Prostate gland (tissue), 2 donors: ENCODE results near the gene GIMAP4. TPM values are rescaled to one million over a fixed set of nuclear protein-coding genes. Genes with fewer than 3 reads are reported as not detected.

Experiments used
- DNase-seq: peaks from one replicate; pipeline ENCODE4 v3.0.0-alpha.2; 2019; ENCODE audit warnings: low spot score
- H3K27ac ChIP-seq, 2 donors: fragments of 200-600 bp; sonication (generic); 2 replicates each; pipeline ENCODE4 v1.5.1; 2017 to 2019
- H3K27me3 ChIP-seq: fragments of 200-600 bp; sonication (generic); replicated peaks from 2 replicates; pipeline ENCODE4 v1.5.1; 2019; ENCODE audit not compliant: insufficient read depth
- H3K36me3 ChIP-seq, 2 donors: fragments of 200-600 bp; sonication (generic); 1 replicate in 1 of 2; 2 replicates in 1 of 2; pipeline versions ENCODE4 v1.5.1 to v1.8.1; 2017 to 2019
- H3K4me1 ChIP-seq: fragments of 200-600 bp; sonication (generic); replicated peaks from 2 replicates; pipeline ENCODE4 v1.5.1; 2019
- H3K4me3 ChIP-seq, 2 donors: fragments of 200-600 bp; sonication (generic); 2 replicates each; pipeline ENCODE4 v1.5.1; 2017 to 2019
- H3K9me3 ChIP-seq: fragments of 200-600 bp; sonication (generic); 2 replicates; pipeline ENCODE4 v1.5.1; 2017
- POLR2A ChIP-seq: fragments of 450-650 bp; IDR thresholded peaks from one replicate; pipeline ENCODE4 v1.6.1; 2016; ENCODE audit warnings: antibody characterized with exemption, mild to moderate bottlenecking
- POLR2AphosphoS5 ChIP-seq: sonication (generic); formaldehyde crosslinking; IDR thresholded peaks from one replicate; pipeline ENCODE4 v1.6.1; 2017; ENCODE audit warnings: antibody characterized with exemption
- WGBS: methylation state at CpG from one replicate; pipeline ENCODE4 v1.1.5; 2018; 5-methylcytosine and 5-hydroxymethylcytosine counted together
- intact Hi-C: fragments of 100-400 bp; cut with DNase I; formaldehyde crosslinking; loops from one replicate; pipeline ENCODE4 v1.14.2; 2022
- total RNA-seq, 2 donors: library from RNA; depleted of rRNA; stranded (reverse); fragments of >200 nt; gene quantifications; one replicate each; pipeline ENCODE4 v1.1.0, GENCODE V29; 2016
- TF ChIP-seq, protein P1 (sequence below), 4 experiments: fragments of 200-600 bp in 2 of 4; fragments of 450-650 bp in 2 of 4; sonication (generic) in 2 of 4; IDR thresholded peaks; 1 replicate in 3 of 4; 2 replicates in 1 of 4; pipeline ENCODE4 v1.5.1; 2016 to 2019; ENCODE audit warnings: antibody characterized with exemption in 4 of 4, mild to moderate bottlenecking in 2 of 4, moderate library complexity in 2 of 4

Gene GIMAP4
- total RNA-seq, 2 donors from 2014 or later, result 6.9 to 11.0 TPM

DNA sequence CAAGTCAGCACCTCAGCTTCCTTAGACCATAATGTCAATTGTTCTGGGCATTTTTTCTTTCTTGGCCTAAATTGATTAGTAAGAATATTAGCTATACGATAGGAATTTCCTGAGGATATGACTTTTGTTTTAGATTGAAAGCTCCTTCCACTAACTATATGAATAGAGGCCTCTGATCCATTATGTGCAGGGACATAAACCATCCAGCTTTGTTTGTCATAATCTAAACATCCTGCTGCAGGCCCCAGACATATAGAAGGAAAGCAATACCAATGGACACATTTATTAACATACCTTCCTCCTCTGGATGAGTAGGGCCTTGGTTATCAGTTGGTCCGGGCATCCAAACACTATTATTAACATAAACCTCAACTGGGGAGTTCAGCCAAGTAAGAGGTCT, 4.3 kb upstream of the GIMAP4 start:
- 64% methylated on average over 2 of the region's 2 CpGs for WGBS
- H3K4me1 ChIP-seq, result no peaks in the 10 kb centered on the region
- no peaks in the 10 kb centered on the region for H3K36me3 ChIP-seq
- TF ChIP-seq, protein P1, sequence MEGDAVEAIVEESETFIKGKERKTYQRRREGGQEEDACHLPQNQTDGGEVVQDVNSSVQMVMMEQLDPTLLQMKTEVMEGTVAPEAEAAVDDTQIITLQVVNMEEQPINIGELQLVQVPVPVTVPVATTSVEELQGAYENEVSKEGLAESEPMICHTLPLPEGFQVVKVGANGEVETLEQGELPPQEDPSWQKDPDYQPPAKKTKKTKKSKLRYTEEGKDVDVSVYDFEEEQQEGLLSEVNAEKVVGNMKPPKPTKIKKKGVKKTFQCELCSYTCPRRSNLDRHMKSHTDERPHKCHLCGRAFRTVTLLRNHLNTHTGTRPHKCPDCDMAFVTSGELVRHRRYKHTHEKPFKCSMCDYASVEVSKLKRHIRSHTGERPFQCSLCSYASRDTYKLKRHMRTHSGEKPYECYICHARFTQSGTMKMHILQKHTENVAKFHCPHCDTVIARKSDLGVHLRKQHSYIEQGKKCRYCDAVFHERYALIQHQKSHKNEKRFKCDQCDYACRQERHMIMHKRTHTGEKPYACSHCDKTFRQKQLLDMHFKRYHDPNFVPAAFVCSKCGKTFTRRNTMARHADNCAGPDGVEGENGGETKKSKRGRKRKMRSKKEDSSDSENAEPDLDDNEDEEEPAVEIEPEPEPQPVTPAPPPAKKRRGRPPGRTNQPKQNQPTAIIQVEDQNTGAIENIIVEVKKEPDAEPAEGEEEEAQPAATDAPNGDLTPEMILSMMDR (IDR thresholded peaks at IDR 0.05), result no peak
- TF ChIP-seq POLR2AphosphoS5 (no peak), POLR2A (no peak)
- H3K27me3 ChIP-seq, result no peaks in the 10 kb centered on the region
- no peak for DNase-seq
- no peak overlapping the region for H3K4me3 ChIP-seq
- no peak overlapping the region for H3K27ac ChIP-seq
- intact Hi-C loops, result no loop called here
- H3K9me3 ChIP-seq, result no peaks in the 10 kb centered on the region

DNA sequence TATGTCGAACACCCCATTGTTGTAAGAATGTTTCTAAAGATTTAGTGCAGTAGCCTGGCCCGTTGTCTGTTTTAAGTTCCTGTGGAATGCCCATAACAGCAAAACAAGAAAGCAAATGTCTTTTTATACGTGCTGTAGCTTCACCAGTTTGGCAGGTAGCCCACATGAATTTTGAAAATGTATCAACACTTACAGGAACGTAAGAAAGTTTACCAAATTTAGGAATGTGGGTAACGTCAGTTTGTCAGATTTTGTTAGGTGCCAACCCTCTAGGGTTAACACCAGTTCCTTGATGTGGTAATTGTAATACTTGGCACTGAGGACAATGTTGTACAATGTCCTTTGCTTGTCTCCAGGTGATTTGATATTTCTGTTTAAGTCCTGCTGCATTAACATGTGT, 3.2 kb upstream of the GIMAP4 start:
- no peak overlapping the region for H3K4me3 ChIP-seq
- no peak for DNase-seq
- TF ChIP-seq POLR2AphosphoS5 (no peak), POLR2A (no peak)
- TF ChIP-seq, protein P1 (IDR thresholded peaks at IDR 0.05), result no peak
- H3K27me3 ChIP-seq, result no peaks in the 10 kb centered on the region
- no peaks in the 10 kb centered on the region for H3K9me3 ChIP-seq
- H3K36me3 ChIP-seq, result no peaks in the 10 kb centered on the region
- WGBS, result 17% methylated on average over 5 of the region's 5 CpGs
- intact Hi-C loops, result no loop called here
- no peaks in the 10 kb centered on the region for H3K4me1 ChIP-seq
- no peak overlapping the region for H3K27ac ChIP-seq

DNA sequence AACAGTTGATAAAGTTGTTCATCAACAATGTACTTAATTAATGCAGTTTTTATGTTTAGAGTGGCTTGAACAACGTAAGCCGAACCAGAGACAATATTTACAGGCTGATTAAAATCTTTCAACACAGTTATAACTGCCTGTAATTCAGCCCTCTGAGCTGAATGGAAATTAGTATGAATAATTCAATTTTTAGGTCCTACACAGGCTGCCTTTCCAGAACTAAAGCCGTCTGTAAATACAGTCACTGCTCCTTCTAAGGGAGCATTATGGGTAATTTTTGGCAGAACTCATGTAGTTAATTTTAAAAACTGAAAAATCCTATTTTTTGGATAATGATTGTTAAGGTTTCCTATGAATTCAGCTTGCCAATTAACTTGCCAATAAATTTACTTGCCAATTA, 2.6 kb upstream of the GIMAP4 start:
- Histone ChIP-seq H3K36me3 (no peaks in the 10 kb centered on the region), H3K4me3 (no peak overlapping the region), H3K4me1 (no peaks in the 10 kb centered on the region), H3K9me3 (no peaks in the 10 kb centered on the region), H3K27ac (no peak overlapping the region), H3K27me3 (no peaks in the 10 kb centered on the region)
- 18% methylated on average over 3 of the region's 3 CpGs for WGBS
- no peak for DNase-seq
- intact Hi-C loops, result no loop called here
- TF ChIP-seq POLR2A (no peak), POLR2AphosphoS5 (no peak)
- TF ChIP-seq, protein P1 (IDR thresholded peaks at IDR 0.05), result no peak

DNA sequence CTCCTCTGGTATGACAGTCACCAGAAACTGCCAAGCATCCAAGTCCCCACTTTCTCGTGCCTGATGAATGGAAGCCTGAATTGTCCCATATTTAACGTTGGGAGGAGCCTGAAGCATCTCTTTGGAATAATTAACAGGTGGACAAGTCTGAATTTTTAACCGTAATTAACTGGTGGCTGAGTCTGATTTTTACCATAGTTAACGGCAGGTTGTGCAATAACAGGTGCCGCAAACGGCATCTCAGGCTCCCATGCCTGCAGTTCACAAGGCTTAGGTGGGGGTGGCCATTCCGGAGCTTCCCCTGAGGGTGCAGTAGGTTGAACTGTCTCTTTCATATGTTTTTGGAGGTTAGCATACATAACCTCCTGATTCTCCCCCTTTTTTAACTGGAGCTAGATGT, 2.0 kb upstream of the GIMAP4 start:
- Histone ChIP-seq H3K9me3 (no peaks in the 10 kb centered on the region), H3K4me1 (no peaks in the 10 kb centered on the region), H3K36me3 (no peaks in the 10 kb centered on the region), H3K27ac (no peak overlapping the region), H3K27me3 (no peaks in the 10 kb centered on the region), H3K4me3 (no peak overlapping the region)
- intact Hi-C loops, result no loop called here
- no peak for DNase-seq
- TF ChIP-seq, protein P1 (IDR thresholded peaks at IDR 0.05), result no peak
- TF ChIP-seq POLR2AphosphoS5 (no peak), POLR2A (no peak)
- 41% methylated on average over 7 of the region's 7 CpGs for WGBS

DNA sequence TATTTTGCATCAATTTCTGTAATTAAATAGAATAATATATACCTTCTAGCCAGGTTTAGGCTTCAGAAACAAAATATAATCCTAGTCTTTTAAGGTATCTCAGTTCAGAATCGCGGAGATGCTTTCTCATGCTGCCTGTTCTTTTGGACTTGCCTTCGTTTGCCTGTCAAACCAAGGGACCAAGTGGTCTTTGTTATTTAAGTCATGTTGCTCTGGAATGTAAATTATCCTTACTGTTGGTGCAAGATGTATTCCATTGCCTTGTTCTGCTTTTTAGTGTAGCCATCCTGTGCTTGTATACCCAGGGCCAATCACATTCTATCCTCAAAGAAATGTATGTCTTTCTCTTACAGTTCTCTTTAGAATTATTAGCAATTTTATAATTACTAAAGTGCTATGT, 1.1 kb upstream of the GIMAP4 start:
- Histone ChIP-seq H3K36me3 (no peaks in the 10 kb centered on the region), H3K4me1 (no peaks in the 10 kb centered on the region), H3K27ac (no peak overlapping the region), H3K9me3 (no peaks in the 10 kb centered on the region), H3K4me3 (no peak overlapping the region), H3K27me3 (no peaks in the 10 kb centered on the region)
- 81% methylated on average over 3 of the region's 3 CpGs for WGBS
- TF ChIP-seq POLR2A (no peak), POLR2AphosphoS5 (no peak)
- TF ChIP-seq, protein P1 (IDR thresholded peaks at IDR 0.05), result no peak
- no peak for DNase-seq
- intact Hi-C loops, result no loop called here
